Measurements from ENCODE around the gene THEM4. TPM values are rescaled to one million over a fixed set of nuclear protein-coding genes. Genes with fewer than 3 reads are reported as not detected.
"Not testable (repeated sequence)": the region's sequence is repeated elsewhere in the genome, so short reads cannot be mapped to it uniquely, and the experiment has no call there.

THEM4 gene
- total and polyA plus RNA-seq, 2 experiments from 2014 or later = 13.4 to 20.4 TPM

- not testable (repeated sequence) for H3K36me3 ChIP-seq (ENCODE audit: insufficient read depth); H3K27me3 ChIP-seq (ENCODE audit: insufficient read depth); H3K4me2 ChIP-seq; H3K4me3 Mint-ChIP-seq; H3K4me3 ChIP-seq; H3K4me1 ChIP-seq (ENCODE audit: insufficient read depth); H3K9me3 Mint-ChIP-seq; H3K27ac Mint-ChIP-seq; H4K20me1 ChIP-seq (replicated peaks; ENCODE audit: insufficient read depth); H3K27me3 Mint-ChIP-seq (ENCODE audit: insufficient read depth, low read depth, poor library complexity); H3K27ac ChIP-seq (ENCODE audit: low read depth); H3K36me3 Mint-ChIP-seq (ENCODE audit: low read depth); H3K79me2 ChIP-seq (replicated peaks; ENCODE audit: insufficient read depth); H3K9me2 ChIP-seq (ENCODE audit: insufficient read depth); H3F3A ChIP-seq (replicated peaks; ENCODE audit: low read depth); H2AFZ ChIP-seq
- ATAC-seq (peak; percentile 64), DNase-seq (ENCODE audit: low spot score) (peak; percentile 42)
- H3K4me1 Mint-ChIP-seq = peaks cover 15% of the 10 kb centered on the region
Observed at GRCh38 chr1:151872776-151873175, 36.5 kb downstream of the THEM4 start.

GRCh38 chr1:151871284-151872030, 37.9 kb downstream of the THEM4 start:
- DNase-seq (ENCODE audit: low spot score) (no peak), ATAC-seq (no peak)
- Histone ChIP-seq H3K4me3 (no peak overlapping the region), H3K27ac (ENCODE audit: low read depth) (no peak overlapping the region), H3K4me2 (no peak overlapping the region), H2AFZ (no peak overlapping the region), H3K9me2 (ENCODE audit: insufficient read depth) (no peaks in the 10 kb centered on the region), H4K20me1 (replicated peaks; ENCODE audit: insufficient read depth) (0 out of 2 replicates have a peak, but pooled peaks cover 4% of the 10 kb centered on the region), H3K27me3 (ENCODE audit: insufficient read depth) (no peaks in the 10 kb centered on the region), H3K79me2 (replicated peaks; ENCODE audit: insufficient read depth) (no peaks in the 10 kb centered on the region), H3F3A (replicated peaks; ENCODE audit: low read depth) (no peaks in the 10 kb centered on the region), H3K36me3 (ENCODE audit: insufficient read depth) (no peaks in the 10 kb centered on the region), H3K4me1 (ENCODE audit: insufficient read depth) (no peaks in the 10 kb centered on the region)
- H3K4me3 Mint-ChIP-seq = no peak overlapping the region
- no peaks in the 10 kb centered on the region for H3K9me3 Mint-ChIP-seq
- no peak overlapping the region for H3K27ac Mint-ChIP-seq
- TF ChIP-seq EZH2phosphoT487 (IDR thresholded peaks at IDR 0.05; ENCODE audit: unreplicated experiment) (no peak), STAT1 (IDR thresholded peaks at IDR 0.05; ENCODE audit: unreplicated experiment) (no peak), ZNF114 (CRISPR knock-in tag; IDR thresholded peaks at IDR 0.05) (no peak), EZH2 (IDR thresholded peaks at IDR 0.05; ENCODE audit: low read depth, unreplicated experiment) (no peak), NANOG (IDR thresholded peaks at IDR 0.05; ENCODE audit: borderline replicate concordance) (no peak), CTCF (conservative IDR thresholded peaks at IDR 0.05; ENCODE audit: low read depth in 2 of 2) (no peak)
- TF ChIP-seq, protein P1, sequence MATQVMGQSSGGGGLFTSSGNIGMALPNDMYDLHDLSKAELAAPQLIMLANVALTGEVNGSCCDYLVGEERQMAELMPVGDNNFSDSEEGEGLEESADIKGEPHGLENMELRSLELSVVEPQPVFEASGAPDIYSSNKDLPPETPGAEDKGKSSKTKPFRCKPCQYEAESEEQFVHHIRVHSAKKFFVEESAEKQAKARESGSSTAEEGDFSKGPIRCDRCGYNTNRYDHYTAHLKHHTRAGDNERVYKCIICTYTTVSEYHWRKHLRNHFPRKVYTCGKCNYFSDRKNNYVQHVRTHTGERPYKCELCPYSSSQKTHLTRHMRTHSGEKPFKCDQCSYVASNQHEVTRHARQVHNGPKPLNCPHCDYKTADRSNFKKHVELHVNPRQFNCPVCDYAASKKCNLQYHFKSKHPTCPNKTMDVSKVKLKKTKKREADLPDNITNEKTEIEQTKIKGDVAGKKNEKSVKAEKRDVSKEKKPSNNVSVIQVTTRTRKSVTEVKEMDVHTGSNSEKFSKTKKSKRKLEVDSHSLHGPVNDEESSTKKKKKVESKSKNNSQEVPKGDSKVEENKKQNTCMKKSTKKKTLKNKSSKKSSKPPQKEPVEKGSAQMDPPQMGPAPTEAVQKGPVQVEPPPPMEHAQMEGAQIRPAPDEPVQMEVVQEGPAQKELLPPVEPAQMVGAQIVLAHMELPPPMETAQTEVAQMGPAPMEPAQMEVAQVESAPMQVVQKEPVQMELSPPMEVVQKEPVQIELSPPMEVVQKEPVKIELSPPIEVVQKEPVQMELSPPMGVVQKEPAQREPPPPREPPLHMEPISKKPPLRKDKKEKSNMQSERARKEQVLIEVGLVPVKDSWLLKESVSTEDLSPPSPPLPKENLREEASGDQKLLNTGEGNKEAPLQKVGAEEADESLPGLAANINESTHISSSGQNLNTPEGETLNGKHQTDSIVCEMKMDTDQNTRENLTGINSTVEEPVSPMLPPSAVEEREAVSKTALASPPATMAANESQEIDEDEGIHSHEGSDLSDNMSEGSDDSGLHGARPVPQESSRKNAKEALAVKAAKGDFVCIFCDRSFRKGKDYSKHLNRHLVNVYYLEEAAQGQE (IDR thresholded peaks at IDR 0.05; ENCODE audit: unreplicated experiment) = no peak
- TF ChIP-seq, protein P2, sequence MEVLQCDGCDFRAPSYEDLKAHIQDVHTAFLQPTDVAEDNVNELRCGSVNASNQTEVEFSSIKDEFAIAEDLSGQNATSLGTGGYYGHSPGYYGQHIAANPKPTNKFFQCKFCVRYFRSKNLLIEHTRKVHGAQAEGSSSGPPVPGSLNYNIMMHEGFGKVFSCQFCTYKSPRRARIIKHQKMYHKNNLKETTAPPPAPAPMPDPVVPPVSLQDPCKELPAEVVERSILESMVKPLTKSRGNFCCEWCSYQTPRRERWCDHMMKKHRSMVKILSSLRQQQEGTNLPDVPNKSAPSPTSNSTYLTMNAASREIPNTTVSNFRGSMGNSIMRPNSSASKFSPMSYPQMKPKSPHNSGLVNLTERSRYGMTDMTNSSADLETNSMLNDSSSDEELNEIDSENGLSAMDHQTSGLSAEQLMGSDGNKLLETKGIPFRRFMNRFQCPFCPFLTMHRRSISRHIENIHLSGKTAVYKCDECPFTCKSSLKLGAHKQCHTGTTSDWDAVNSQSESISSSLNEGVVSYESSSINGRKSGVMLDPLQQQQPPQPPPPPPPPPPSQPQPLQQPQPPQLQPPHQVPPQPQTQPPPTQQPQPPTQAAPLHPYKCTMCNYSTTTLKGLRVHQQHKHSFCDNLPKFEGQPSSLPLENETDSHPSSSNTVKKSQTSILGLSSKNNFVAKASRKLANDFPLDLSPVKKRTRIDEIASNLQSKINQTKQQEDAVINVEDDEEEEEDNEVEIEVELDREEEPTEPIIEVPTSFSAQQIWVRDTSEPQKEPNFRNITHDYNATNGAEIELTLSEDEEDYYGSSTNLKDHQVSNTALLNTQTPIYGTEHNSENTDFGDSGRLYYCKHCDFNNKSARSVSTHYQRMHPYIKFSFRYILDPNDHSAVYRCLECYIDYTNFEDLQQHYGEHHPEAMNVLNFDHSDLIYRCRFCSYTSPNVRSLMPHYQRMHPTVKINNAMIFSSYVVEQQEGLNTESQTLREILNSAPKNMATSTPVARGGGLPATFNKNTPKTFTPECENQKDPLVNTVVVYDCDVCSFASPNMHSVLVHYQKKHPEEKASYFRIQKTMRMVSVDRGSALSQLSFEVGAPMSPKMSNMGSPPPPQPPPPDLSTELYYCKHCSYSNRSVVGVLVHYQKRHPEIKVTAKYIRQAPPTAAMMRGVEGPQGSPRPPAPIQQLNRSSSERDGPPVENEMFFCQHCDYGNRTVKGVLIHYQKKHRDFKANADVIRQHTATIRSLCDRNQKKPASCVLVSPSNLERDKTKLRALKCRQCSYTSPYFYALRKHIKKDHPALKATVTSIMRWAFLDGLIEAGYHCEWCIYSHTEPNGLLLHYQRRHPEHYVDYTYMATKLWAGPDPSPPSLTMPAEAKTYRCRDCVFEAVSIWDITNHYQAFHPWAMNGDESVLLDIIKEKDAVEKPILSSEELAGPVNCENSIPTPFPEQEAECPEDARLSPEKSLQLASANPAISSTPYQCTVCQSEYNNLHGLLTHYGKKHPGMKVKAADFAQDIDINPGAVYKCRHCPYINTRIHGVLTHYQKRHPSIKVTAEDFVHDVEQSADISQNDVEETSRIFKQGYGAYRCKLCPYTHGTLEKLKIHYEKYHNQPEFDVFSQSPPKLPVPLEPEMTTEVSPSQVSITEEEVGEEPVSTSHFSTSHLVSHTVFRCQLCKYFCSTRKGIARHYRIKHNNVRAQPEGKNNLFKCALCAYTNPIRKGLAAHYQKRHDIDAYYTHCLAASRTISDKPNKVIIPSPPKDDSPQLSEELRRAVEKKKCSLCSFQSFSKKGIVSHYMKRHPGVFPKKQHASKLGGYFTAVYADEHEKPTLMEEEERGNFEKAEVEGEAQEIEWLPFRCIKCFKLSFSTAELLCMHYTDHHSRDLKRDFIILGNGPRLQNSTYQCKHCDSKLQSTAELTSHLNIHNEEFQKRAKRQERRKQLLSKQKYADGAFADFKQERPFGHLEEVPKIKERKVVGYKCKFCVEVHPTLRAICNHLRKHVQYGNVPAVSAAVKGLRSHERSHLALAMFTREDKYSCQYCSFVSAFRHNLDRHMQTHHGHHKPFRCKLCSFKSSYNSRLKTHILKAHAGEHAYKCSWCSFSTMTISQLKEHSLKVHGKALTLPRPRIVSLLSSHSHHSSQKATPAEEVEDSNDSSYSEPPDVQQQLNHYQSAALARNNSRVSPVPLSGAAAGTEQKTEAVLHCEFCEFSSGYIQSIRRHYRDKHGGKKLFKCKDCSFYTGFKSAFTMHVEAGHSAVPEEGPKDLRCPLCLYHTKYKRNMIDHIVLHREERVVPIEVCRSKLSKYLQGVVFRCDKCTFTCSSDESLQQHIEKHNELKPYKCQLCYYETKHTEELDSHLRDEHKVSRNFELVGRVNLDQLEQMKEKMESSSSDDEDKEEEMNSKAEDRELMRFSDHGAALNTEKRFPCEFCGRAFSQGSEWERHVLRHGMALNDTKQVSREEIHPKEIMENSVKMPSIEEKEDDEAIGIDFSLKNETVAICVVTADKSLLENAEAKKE (CRISPR knock-in tag; IDR thresholded peaks at IDR 0.05) = no peak
- peaks cover 5% of the 10 kb centered on the region; the same call in 1 of the 3 replicates for H3K36me3 Mint-ChIP-seq (ENCODE audit: low read depth)
- peaks cover 15% of the 10 kb centered on the region for H3K4me1 Mint-ChIP-seq
- peaks cover 3% of the 10 kb centered on the region for H3K27me3 Mint-ChIP-seq (ENCODE audit: insufficient read depth, low read depth, poor library complexity)
